Testis (tissue), 2 donors: ENCODE results near the gene ABCB8.

Source experiments
- POLR2A ChIP-seq: fragments of 450-650 bp; IDR thresholded peaks from one replicate; pipeline ENCODE4 v1.6.1; 2017; ENCODE audit warnings: antibody characterized with exemption, mild to moderate bottlenecking, moderate library complexity
- TF ChIP-seq, protein P1 (sequence below), 3 experiments: fragments of 450-650 bp in 2 of 3; fragments of 200-600 bp in 1 of 3; sonication (generic) in 1 of 3; IDR thresholded peaks; one replicate each; pipeline ENCODE4 v1.5.1; 2016 to 2019; ENCODE audit warnings: antibody characterized with exemption in 3 of 3, mild to moderate bottlenecking in 2 of 3, moderate library complexity in 1 of 3

GRCh38 chr7:150993511-150993910 is 34.7 kb upstream of the ABCB8 start:
- TF ChIP-seq, protein P1, sequence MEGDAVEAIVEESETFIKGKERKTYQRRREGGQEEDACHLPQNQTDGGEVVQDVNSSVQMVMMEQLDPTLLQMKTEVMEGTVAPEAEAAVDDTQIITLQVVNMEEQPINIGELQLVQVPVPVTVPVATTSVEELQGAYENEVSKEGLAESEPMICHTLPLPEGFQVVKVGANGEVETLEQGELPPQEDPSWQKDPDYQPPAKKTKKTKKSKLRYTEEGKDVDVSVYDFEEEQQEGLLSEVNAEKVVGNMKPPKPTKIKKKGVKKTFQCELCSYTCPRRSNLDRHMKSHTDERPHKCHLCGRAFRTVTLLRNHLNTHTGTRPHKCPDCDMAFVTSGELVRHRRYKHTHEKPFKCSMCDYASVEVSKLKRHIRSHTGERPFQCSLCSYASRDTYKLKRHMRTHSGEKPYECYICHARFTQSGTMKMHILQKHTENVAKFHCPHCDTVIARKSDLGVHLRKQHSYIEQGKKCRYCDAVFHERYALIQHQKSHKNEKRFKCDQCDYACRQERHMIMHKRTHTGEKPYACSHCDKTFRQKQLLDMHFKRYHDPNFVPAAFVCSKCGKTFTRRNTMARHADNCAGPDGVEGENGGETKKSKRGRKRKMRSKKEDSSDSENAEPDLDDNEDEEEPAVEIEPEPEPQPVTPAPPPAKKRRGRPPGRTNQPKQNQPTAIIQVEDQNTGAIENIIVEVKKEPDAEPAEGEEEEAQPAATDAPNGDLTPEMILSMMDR (IDR thresholded peaks at IDR 0.05), result no peak
- no peak for TF ChIP-seq POLR2A
